Measurements from ENCODE around the gene ASF1A.

ASF1A gene

GRCh38 chr6:118895859-118896258 is 1.9 kb downstream of the ASF1A start:
- no peak for DNase-seq (ENCODE audit: low spot score)
- in situ Hi-C loops (cut with MboI; ENCODE audit: low pct_unique_long_range_greater_than_20kb, low sequenced_read_pairs, unreplicated experiment), result no loop called here
- TF ChIP-seq CTCF (IDR thresholded peaks at IDR 0.05; ENCODE audit: extremely low read depth, insufficient read depth, missing control alignments), result no peak

GRCh38 chr6:118896339-118897136 is 2.6 kb downstream of the ASF1A start:
- DNase-seq (ENCODE audit: low spot score), result peak; percentile 40
- peak; percentile 46 for TF ChIP-seq CTCF (IDR thresholded peaks at IDR 0.05; ENCODE audit: extremely low read depth, insufficient read depth, missing control alignments)
- in situ Hi-C loops (cut with MboI; ENCODE audit: low pct_unique_long_range_greater_than_20kb, low sequenced_read_pairs, unreplicated experiment), result no loop called here

GRCh38 chr6:118897386-118897785 is 3.4 kb downstream of the ASF1A start:
- TF ChIP-seq CTCF (IDR thresholded peaks at IDR 0.05; ENCODE audit: extremely low read depth, insufficient read depth, missing control alignments), result no peak
- in situ Hi-C loops (cut with MboI; ENCODE audit: low pct_unique_long_range_greater_than_20kb, low sequenced_read_pairs, unreplicated experiment), result no loop called here
- DNase-seq (ENCODE audit: low spot score), result no peak

GRCh38 chr6:118899948-118900347 is 6.0 kb downstream of the ASF1A start:
- in situ Hi-C loops (cut with MboI; ENCODE audit: low pct_unique_long_range_greater_than_20kb, low sequenced_read_pairs, unreplicated experiment), result no loop called here
- no peak for DNase-seq (ENCODE audit: low spot score)
- no peak for TF ChIP-seq CTCF (IDR thresholded peaks at IDR 0.05; ENCODE audit: extremely low read depth, insufficient read depth, missing control alignments)

- no peak for TF ChIP-seq CTCF (IDR thresholded peaks at IDR 0.05; ENCODE audit: extremely low read depth, insufficient read depth, missing control alignments)
- no peak for DNase-seq (ENCODE audit: low spot score)
- in situ Hi-C loops (cut with MboI; ENCODE audit: low pct_unique_long_range_greater_than_20kb, low sequenced_read_pairs, unreplicated experiment), result no loop called here
Observed at GRCh38 chr6:118902726-118903125, 8.8 kb downstream of the ASF1A start.

GRCh38 chr6:118903138-118903537 is 9.2 kb downstream of the ASF1A start:
- no peak for DNase-seq (ENCODE audit: low spot score)
- in situ Hi-C loops (cut with MboI; ENCODE audit: low pct_unique_long_range_greater_than_20kb, low sequenced_read_pairs, unreplicated experiment), result no loop called here
- no peak for TF ChIP-seq CTCF (IDR thresholded peaks at IDR 0.05; ENCODE audit: extremely low read depth, insufficient read depth, missing control alignments)

Measured in GM13977 (cell line).